ENCODE measurements around the gene UNC119.

- no peak for TF ChIP-seq CTCF (optimal IDR thresholded peaks at IDR 0.05 in 1 of 3, IDR thresholded peaks at IDR 0.05 in 1 of 3, conservative IDR thresholded peaks at IDR 0.05 in 1 of 3; ENCODE audit: extremely low read depth in 1 of 3, insufficient read depth in 2 of 3, low read length in 3 of 3)
- no peak for TF ChIP-seq EZH2 (IDR thresholded peaks at IDR 0.05; ENCODE audit: low read length)
Observed at GRCh38 chr17:28515518-28515917, 36.9 kb downstream of the UNC119 start.
